GM21737 (cell line): Measurements from ENCODE around the gene DHRS4L2.
"Not testable (repeated sequence)": the region's sequence is repeated elsewhere in the genome, so short reads cannot be mapped to it uniquely, and the experiment has no call there.

ENCODE experiments used
- ATAC-seq: cut with Tn5 transposase; IDR thresholded peaks from one replicate; pipeline ENCODE4 v1.9.1; 2021; ENCODE audit warnings: mild to moderate bottlenecking, moderate library complexity; ENCODE audit not compliant: unreplicated experiment

DHRS4L2 gene

GRCh38 chr14:24013654-24014514, 25.2 kb downstream of the DHRS4L2 start:
- no peak for ATAC-seq

DNA sequence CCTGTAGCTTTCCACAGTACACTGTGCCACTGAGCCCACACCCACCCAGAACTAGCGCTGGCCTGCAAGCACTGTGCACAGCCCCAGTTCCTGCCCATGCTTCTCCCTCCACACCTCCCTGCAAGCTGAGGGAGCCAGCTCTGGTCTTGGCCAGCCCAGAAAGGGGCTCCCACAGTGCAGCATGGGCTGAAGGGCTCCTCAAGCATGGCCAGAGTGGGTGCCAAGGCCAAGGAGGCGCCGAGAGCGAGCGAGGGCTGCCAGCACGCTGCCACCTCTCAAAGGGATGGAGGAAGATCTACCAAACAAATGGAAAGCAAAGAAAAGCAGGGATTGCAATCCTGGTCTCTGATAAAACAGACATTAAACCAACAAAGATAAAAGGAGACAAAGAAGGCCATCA, 27.0 kb downstream of the DHRS4L2 start:
- ATAC-seq: not testable (repeated sequence)

DNA sequence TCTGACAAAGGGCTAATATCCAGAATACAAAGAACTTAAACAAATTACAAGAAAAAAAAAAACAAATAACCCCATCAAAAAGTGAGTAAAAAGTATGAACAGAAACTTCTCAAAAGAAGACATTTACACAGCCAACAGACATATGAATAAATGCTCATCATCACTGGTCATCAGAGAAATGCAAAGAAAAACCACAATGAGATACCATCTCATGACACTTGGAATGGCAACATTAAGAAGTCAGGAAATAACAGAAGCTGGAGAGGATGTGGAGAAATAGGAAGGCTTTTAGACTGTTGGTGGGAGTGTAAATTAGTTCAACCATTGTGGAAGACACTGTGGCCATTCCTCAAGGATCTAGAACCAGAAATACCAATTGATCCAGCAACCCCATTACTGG, 30.2 kb downstream of the DHRS4L2 start:
- not testable (repeated sequence) for ATAC-seq

DNA sequence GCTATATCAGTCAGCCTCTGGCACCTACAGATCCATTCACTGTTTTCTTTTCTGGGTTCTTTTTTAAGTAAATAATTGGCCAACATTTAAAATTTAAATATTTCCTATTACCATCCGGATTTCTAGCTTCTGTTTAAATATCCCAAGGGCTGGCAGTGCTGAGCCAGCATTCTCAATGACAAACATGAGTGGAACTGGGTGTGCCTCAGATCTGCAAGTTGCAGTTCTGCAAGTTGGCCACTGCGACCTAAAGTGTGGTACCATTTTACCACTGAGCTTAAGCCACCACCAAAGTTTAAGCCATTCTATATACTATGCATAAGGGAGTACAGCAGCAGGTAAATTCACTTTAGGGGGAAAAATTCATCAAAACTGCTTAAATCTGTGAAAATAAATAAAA, 31.2 kb downstream of the DHRS4L2 start:
- ATAC-seq: not testable (repeated sequence)

GRCh38 chr14:24020520-24020919, 31.8 kb downstream of the DHRS4L2 start:
- ATAC-seq: not testable (repeated sequence)

- ATAC-seq: not testable (repeated sequence)
Measured at GRCh38 chr14:24024939-24025418, 36.2 kb downstream of the DHRS4L2 start.

DNA sequence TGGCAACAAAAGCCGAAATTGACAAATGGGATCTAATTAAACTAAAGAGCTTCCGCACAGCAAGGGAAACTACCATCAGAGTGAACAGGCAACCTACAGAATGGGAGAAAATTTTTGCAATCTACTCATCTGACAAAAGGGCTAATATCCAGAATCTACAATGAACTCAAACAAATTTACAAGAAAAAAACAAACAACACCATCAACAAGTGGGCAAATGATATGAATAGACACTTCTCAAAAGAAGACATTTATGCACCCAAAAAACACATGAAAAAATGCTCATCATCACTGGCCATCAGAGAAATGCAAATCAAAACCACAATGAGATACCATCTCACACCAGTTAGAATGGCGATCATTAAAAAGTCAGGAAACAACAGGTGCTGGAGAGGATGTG, 41.0 kb downstream of the DHRS4L2 start:
- ATAC-seq: not testable (repeated sequence)

DNA sequence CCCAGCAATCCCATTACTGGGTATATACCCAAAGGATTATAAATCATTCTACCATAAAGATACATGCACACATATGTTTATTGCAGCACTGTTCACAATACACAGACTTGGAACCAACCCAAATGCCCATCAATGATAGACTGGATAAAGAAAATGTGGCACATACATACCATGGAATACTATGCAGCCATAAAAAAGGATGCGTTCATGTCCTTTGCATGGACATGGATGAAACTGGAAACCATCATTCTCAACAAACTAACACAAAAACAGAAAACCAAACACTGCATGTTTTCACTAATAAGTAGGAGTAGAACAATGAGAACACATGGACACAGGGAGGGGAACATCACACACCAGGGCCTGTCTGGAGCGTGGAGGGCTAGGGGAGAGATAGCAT, 42.6 kb downstream of the DHRS4L2 start:
- not testable (repeated sequence) for ATAC-seq

DNA sequence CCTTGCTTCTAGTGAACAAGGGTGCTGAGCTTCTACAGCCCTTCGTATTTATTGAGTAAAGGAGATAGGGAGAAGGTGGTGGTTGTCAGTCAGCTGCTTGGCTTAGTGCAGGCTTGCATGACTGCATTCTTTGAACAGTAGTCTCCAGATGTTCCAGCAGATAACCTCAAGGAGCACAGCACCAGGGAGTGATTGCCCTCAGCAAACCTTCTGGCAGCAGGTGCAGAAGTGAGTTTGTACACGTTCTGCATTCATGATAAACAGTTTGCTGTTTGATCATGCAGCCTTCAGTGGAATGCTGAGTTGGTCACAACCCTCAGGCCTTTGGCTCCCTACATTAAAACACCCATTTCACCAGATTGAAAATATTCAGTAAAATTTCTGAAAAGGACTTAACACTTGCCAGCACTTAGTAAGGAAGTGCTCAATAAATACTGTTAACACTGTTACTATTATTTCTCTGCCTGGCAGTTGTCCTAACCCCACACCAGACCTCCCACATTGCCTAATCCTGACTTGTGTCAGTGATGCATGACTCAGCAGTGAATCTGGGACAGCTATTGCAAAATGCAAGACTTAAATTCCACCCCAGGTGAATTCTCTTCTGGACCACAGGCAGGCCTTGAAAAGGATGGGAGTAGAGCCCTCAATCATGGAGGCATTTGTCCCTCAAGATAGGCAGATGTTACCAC, 44.1 kb downstream of the DHRS4L2 start:
- no peak for ATAC-seq

DNA sequence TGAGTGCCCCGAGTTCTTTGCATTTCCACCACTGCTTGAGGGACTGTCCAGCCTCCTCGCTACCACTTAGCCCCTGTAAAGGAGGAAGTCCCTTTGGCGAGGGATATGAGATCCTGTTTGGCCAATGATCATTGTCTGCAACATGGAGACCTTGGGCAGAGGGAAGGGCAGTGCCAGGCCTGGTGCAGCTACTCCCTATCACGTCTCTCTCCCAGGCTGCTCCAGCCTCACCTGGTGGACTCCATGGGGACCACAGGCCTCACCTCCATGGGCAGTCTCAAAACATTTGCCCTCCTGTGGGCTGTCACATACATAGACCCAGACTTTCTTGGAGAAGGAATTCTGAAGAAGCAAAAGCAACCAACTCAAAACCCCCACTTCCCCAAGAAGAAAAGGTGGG, 47.0 kb downstream of the DHRS4L2 start:
- ATAC-seq: not testable (repeated sequence)

GRCh38 chr14:24036169-24036962, 47.6 kb downstream of the DHRS4L2 start:
- ATAC-seq: no peak

DNA sequence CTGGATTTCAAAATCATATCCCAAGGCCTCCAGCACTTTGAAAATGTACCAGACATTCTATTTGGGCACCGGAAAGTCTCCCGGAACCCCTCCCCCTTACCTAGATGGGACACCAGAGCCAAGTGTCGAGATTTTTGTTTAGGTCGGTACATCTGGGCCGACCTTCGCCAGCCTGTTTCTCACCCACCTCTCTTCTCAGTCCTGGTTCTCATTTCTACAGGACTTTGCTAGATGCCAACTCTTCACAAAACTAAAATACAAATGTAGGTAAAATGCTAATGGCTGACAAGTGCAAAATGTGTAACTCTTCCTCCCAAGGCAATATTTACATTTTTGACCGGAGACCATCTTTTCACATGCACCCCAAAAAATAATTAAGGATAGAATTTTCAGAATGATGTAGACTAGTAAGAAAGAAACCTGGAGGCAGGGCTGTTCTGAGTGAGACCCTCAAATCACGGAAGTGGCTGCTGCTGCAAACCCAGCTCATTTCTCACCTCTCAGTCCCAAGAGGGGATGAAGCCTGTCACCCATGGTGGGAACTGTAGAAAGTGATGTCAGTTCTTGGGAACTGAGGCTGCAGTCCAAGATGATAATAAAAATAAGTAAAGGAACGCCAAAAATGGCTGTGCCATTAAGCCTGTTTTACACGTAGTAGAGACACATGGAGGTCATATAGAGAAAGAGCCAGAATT, 48.4 kb downstream of the DHRS4L2 start:
- ATAC-seq: not testable (repeated sequence)

GRCh38 chr14:24037658-24038037, 48.9 kb downstream of the DHRS4L2 start:
- no peak for ATAC-seq

- ATAC-seq: no peak
Measured at GRCh38 chr14:24038686-24039085, 50.0 kb downstream of the DHRS4L2 start.

DNA sequence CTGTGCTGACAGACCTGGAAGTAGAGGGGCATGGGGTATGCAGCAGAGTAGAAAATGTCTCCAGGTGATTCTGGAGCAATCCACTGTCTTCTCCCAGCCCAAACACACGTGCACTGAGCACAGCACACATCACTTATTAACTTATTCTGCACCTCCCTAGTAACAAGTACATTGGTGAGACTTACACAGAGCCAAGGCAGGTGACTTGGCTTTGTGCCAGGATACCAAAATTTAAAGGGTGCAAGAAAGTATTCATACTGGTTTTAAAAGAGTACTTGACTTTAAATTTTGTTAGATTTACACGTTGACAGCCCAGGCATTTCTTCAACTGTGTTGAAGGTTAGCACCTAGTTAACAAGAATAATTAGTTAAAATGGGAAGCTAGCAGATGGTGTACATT, 52.0 kb downstream of the DHRS4L2 start:
- no peak for ATAC-seq

DNA sequence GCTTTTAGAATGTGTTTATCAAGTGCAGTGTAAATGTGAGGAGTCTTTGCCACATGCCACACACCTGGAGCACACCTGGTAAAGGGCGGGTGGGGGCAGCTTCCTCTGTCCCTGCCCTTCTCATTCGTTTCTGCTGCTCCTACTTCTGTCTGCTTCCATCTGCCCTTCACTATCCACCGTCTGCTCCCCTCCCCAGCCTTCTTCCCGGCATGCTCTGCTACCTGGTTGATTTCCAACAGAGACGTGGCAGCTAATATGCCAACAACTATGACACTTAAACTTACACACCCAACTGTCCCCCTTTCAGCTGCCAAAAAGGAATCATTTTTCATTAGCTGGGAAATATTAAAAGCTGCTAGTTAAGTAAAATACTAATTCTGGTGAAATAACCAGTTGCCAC, 54.0 kb downstream of the DHRS4L2 start:
- no peak for ATAC-seq

DNA sequence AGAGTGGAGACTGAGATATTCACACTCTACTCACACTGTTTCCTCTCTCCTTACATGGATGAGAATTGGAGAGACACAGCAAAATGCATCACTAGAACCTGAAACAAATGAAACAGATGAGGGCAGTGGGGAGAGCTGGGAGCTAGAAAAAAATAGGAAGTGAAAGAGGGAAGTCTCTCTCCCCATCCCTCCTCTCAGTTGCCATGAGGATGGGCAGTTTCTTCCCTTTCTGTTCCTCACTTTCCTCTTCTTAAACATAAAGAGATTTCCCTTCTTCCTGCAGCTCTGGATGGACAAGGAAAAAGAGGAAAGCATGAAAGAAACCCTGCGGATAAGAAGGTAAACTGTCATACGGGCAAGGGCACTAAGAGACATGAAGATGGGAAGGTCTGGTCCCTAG, 60.3 kb downstream of the DHRS4L2 start:
- not testable (repeated sequence) for ATAC-seq

DNA sequence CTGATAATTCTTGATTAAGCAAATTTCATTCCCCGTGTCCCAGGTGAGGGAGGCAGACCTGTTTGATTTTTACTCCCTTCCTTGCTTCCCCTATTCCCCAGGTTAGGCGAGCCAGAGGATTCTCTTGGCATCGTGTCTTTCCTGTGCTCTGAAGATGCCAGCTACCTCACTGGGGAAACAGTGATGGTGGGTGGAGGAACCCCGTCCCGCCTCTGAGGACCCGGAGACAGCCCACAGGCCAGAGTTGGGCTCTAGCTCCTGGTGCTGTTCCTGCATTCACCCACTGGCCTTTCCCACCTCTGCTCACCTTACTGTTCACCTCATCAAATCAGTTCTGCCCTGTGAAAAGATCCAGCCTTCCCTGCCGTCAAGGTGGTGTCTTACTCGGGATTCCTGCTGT, 62.0 kb downstream of the DHRS4L2 start:
- not testable (repeated sequence) for ATAC-seq

GRCh38 chr14:24051176-24051788, 62.6 kb downstream of the DHRS4L2 start:
- no peak for ATAC-seq
